Stimulated activated CD8-positive, alpha-beta memory T cell treated with anti-CD3 and anti-CD28 coated beads, Interleukin-12 subunit alpha, Interleukin-12 subunit beta, amount 100 ng/mL, for 4 hours (primary cell): ENCODE measurements around the gene ZFYVE9.
"Not testable (repeated sequence)": the region's sequence is repeated elsewhere in the genome, so short reads cannot be mapped to it uniquely, and the experiment has no call there.

Experiments
- DNase-seq: peaks from one replicate; pipeline ENCODE4 v3.0.0-alpha.2; 2020; ENCODE audit warnings: low read depth

Gene ZFYVE9, protein sequence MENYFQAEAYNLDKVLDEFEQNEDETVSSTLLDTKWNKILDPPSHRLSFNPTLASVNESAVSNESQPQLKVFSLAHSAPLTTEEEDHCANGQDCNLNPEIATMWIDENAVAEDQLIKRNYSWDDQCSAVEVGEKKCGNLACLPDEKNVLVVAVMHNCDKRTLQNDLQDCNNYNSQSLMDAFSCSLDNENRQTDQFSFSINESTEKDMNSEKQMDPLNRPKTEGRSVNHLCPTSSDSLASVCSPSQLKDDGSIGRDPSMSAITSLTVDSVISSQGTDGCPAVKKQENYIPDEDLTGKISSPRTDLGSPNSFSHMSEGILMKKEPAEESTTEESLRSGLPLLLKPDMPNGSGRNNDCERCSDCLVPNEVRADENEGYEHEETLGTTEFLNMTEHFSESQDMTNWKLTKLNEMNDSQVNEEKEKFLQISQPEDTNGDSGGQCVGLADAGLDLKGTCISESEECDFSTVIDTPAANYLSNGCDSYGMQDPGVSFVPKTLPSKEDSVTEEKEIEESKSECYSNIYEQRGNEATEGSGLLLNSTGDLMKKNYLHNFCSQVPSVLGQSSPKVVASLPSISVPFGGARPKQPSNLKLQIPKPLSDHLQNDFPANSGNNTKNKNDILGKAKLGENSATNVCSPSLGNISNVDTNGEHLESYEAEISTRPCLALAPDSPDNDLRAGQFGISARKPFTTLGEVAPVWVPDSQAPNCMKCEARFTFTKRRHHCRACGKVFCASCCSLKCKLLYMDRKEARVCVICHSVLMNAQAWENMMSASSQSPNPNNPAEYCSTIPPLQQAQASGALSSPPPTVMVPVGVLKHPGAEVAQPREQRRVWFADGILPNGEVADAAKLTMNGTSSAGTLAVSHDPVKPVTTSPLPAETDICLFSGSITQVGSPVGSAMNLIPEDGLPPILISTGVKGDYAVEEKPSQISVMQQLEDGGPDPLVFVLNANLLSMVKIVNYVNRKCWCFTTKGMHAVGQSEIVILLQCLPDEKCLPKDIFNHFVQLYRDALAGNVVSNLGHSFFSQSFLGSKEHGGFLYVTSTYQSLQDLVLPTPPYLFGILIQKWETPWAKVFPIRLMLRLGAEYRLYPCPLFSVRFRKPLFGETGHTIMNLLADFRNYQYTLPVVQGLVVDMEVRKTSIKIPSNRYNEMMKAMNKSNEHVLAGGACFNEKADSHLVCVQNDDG (N-terminal part only)

DNA sequence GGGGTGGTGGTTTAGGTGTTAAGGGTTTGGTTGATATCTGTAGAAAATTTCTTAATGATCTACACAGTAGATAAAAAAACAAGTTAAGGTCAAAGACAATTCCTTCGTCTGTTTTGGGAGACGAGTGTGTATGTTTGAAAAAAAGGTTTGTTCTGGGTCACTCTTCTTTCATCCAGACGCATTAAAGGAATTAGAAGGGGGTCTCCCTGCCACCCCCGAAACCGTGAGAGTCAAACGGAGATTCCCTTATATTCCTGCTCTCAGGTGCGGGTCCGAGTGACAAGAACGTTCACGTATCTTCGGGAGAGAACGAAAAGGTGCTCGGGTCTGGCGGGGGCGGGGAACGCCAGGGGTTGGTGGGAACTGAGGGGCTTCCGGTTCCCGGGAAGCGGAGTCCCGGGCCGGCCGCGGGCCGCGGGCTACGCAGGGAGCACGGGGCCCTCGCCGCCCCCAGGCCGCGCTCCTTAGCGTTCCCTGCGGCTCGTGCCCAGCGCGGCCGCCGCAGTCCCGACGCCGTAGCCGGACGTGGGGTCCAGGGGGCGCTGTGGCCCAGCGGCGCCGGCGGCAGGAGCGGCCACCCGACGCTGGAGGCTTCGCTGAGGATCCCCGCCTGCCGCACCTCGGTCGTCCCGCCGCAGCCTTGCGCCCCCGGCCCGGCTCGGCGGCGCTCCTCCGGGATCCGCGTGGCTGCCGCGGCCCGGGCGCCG, at the start of gene ZFYVE9:
ZFYVE9 (plus strand) TSS at position 577 of the 707 bp plus-strand sequence. CDS start 91,118 bp downstream, outside the sequence.
- DNase-seq = peak; percentile 64

DNA sequence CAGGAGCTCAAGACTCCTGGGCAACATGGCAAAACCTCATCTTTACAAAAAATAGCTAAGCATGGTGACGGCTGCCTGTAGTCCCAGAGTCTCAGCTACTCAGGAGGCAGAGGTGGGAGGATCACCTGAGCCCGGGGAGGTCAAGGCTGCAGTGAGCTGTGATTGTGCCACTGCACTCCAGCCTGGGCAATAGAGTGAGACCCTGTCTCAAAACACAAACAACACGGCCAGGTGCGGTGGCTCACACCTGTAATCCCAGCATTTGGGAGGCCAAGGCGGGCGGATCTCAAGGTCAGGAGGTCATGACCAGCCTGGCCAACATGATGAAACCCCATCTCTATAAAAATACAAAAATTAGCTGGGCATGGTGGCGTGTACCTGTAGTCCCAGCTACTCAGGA, 47.6 kb upstream of the ZFYVE9 start:
- not testable (repeated sequence) for DNase-seq

DNA sequence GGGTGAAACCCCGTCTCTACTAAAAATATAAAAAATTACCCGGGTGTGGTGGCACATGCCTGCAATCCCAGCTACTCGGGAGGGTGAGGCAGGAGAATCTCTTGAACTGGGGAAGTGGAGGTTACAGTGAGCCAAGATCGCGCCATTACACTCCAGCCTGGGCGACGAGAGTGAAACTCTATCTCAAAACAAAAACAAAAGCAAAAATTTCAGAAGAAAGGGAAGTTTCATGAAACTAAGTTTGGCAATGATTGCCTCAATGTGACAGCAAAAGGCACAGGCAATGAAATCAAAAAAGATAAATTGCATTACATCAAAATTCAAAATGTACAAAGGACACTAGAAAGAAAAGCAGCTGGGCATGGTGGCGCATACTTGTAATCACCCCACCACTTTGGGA, 45.7 kb upstream of the ZFYVE9 start:
- DNase-seq = no peak

DNA sequence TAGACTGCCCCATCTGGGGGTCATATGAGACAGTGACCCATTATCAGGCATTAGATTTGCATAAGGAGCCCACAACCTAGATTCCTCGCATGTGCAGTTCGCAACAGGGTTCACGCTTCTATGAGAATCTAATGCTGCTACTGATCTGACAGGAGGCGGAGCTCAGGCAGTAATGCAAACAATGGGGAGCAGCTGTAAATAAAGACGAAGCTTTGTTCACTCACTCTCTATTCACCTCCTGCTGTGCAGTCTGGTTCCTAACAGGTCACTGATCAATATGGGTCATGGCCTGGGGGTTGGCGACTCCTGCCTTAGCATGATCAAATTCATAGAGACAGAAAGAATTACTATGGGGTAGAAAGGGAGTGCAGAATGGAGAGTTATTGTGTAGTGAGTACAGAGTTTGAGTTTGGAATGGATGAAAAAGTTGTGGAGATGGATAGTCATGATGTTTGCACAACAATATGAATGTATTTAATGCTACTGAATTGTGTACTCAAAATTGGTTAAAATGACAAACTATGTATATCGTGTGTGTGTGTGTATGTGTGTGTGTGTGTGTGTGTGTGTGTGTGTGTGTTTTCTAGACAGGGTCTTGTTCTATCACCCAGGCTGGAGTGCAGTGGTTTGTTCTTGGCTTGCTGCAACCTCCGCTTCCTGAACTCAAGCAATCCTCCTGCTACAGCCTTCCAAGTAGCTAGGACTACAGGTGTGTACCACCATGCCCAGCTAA, 43.6 kb upstream of the ZFYVE9 start:
- DNase-seq = no peak

DNA sequence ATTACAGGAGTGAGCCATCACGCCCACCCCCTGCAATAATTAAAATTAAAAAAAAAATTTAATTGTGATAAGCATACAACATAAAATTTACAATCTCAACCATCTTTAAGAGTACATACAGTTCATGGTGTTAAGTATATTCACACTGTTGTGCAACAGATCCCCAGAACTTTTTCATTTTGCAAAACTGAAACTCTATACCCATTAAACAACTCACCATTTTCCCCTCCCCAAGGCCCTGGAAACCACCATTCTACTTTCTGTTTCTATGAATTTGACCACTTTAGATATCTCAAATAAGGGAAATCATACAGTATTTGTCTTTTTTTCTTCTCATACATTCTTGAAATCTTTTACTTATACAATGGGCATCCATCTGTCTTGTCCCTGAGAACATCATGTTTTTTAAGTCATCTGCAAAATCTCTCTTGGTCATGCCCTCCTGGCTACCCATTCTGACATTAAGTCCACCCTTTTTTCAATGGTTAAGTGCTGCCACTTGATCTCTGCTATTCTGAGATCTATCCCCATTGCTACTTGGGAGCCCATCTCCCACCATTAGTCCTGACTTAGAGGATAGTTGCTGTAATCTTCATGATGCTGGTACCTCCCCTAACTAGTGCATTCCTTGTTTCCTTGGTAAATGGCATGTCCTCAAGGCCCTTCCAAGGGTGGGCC, 39.4 kb upstream of the ZFYVE9 start:
- DNase-seq = no peak

DNA sequence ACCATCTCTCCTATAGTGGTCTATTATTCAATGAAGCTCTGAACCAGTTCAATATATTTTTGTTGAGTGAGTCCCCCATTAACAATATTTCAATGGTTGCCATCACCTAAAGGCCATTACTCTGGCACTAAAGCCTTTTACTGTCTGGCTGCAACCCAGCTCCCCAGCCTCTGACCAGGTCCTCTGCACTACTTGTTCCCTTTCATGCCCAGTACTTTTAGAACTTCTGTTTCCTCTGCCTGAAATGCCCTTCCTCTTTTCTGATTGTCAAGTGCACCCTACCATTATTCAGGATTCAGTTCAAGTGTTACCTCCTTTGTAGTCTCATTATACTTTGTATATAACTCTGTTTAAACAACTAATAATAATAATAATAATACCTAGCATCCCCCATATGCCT, 30.4 kb upstream of the ZFYVE9 start:
- no peak for DNase-seq

DNA sequence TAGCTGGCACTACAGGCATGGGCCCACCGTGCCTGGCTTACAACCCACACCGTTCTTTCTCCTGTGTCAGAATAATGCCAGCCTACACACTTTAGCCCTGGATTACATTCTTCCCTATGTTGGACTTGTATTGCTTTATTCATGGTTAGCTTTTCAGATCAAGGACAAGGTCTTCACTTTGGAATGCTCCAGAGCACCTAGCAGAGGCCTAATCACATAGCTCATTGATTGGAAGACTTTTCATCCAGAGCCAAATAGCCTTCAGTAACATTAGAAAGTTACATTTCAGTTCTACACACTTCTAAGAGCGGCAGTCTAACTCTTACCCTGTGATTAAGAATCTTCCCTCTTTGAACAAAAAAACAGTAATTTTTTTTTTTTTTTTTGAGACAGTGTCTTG, 29.4 kb upstream of the ZFYVE9 start:
- no peak for DNase-seq

DNA sequence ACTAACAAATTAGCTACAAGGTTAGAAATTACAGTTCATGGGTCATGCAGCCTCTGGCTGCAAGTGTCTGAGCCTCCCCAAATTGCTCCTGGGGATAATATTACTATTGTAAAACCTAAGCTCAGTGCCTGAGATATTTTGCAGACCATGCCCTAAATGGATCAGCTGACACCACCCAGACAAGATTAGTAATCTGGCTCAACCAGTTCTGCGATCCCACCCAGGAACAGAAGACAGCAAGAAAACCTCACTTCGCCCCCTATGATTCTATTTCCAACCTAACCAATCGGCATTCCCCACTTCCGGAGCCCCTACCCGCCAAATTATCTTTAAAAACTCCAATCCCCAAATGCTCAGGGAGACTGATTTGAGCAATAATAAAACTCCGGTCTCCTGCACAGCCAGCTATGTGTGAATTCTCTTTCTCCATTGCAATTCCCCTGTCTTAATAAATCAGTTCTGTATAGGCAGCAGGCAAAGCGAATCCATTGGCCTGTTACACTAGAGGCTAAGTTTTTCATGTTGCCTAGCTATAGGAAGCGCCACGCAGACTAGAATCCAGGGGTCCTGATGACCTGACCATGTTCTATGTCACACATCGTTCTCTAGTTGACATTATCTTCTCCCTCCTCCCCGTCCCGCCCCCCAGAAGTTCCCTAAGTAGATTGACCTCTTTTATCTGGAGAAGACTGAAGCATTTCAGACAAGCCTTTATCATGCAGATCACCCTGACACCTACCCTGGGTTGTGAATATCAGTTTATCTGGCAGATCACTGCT, 22.4 kb upstream of the ZFYVE9 start:
- no peak for DNase-seq

DNA sequence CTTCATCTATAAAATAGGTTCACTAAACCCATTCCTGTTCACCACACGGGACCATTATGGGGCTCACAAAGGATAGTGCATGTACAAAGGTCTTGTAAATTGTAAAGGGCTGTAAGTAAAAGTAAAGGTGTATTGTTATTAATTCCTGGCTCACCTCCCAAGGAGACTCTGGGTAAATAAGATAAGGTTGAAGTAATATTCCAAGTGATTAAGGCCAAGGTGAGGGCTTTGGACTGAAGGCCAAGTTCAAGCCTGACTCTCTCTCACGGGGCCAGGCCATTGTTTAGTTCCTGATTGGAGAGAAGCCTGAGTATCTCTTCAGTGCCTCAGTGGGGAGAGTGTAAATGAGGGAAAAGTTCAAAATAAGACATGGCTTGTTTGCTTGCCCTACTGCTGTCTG, 19.5 kb upstream of the ZFYVE9 start:
- DNase-seq = no peak

DNA sequence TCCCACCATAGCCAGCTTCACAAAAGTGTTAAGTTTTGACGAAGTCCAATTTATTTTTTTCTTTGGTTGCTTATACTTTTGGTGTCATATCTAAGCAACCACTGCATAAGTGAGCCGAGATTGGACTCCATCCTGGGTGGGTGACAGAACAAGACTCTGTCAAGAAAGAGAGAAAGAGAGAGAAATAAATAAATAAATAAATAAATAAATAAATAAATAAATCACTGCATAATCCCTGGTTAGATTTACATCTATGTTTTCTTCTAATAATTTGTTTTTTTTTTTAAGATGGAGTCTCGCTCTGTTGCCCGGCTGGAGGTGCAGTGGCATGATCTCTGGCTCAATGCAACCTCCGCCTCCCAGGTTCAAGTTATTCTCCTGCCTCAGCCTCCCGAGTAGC, 18.3 kb upstream of the ZFYVE9 start:
- DNase-seq = no peak

DNA sequence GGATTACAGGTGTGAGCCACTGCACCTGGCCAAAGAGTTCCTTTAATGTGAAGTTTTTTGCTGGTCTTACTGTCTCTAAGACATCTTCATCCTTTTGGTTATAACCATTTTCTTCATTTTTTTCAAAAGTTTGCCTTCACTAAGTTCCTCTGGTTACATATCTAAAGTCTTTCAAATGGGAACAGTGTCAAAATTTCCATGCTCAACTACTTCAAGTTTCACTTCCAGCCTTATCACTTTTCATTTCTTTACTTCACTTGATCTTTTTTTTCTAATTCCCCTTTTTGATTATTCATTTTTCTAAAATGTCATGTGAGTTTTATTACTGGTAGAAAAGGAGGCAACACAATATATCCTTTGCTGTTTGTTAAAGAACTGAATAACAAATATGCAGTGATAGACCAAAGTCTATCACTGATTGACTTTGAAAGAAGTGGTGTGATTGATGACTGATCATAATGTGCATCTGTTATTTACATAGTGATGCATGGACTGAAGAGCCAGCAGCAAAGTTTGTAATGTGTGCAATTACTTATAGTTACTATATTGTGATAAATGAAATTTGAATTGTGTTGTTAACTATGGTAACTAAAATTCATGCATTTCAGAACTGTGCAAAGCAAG, 16.0 kb upstream of the ZFYVE9 start:
- no peak for DNase-seq

DNA sequence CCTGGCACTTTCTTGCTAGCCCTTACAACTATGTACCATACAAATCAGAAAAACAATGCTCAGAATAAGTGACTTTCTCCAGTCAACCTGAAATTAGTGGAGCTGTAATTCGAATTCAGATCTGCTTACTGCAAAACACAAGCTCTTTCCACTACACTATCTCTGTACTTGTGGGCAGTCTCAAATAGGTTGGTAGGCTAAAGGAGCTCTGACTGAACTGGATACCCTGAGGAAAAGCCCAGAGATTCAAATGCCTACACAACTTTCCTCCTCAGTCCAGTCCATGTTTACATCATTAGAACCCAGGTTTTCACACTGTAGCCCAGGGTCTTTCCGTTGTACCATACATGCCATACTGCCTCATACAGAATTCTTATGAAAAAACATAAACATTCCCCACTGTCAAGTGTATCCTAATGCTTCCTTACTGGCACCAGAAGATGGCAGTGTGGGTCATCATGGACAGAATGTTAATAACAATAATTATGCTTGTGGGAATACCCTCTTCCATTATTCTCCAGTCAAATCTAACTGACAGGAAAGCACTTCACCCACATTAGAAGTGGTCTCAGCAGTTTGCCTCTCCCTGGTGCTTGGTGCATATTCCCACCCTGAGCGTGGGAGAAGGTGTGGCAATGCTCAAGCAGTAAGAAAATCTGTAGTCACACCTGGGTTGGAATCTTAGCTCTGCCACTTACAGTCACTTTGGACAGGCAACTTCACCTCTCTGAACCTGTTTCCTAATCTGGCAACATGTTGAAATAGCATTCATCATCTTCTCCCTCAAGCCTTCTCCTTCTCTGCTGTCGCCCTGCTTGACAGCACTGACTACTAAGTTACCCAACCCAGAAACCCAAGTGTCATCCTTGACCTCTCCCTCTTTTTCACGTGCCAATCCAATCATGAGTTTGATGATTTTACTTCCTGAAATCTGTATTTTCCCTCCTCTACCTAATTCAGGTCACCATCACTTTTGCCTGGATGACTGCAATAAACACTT, 14.4 kb upstream of the ZFYVE9 start:
- no peak for DNase-seq

DNA sequence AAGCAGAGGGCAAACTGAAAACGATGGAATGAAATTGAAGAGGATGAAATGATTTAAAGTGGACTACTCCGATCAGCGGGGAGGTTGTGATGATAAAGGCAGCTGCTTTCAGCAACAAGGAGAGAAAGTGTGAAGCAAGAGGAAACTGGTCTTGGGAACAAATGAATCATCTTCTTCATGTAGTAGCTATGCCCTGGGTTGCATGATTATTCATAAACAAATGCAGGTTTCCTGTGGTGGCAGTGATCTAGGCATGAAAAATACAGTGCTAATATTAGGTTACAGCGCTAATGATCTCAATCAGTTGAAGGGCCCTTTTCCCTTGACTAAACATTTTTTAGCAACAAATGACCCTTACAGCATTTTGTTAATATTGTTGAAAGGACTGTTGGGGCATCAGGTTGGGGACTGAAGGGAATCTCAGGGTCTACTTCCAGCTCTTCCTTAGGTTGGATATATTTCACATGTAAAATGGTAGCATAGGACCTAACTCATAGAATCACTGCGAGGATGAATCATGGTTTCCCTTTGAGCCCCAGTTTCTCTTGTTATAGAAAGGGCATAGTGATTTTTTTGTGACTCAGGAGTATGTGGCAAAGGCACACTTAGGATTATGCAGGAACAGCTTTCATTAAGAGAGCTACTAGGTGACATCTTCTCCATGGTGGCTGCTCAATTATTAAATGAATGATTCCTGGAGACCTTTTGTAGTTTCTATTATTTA, 1.9 kb upstream of the ZFYVE9 start:
- no peak for DNase-seq

DNA sequence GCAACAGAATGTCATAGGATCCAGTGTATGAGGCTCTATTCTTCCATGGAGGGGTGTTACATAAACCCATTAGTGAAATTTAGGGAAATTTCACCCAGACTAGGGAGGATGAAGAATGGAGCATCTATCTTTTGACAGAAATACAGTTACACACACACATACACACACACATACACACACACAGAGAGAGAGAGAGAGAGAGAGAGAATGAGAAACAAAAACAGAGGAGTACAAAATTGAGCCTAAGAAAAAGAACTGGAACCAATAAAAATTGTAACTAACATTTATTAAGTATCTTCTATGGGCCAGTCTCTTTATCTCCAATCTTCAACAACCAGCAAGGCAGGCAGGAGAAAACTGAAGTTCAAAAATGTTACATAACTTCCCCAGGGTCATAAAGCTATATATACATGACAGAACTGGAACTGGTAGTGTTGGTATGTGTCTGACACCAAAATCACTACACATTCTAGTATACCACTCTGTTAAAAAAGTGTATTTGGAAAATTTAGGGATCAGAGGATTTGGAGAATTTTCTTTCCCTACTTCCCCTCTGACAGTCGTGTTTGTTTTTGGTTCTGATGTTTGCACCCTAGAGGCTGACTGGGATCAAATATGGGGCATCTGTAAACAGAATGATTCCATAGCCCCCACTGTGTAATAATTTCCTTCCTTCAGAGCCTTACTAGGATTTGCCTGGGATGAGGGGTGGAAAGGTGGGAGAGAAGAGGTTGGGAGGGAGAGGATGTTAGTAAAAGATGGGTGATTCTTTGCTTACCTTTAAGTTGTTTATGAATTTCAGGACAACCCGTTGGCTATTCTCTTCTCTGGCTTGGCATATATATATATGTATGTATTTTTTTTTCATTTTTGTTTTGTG, 1.0 kb upstream of the ZFYVE9 start:
- DNase-seq = no peak

DNA sequence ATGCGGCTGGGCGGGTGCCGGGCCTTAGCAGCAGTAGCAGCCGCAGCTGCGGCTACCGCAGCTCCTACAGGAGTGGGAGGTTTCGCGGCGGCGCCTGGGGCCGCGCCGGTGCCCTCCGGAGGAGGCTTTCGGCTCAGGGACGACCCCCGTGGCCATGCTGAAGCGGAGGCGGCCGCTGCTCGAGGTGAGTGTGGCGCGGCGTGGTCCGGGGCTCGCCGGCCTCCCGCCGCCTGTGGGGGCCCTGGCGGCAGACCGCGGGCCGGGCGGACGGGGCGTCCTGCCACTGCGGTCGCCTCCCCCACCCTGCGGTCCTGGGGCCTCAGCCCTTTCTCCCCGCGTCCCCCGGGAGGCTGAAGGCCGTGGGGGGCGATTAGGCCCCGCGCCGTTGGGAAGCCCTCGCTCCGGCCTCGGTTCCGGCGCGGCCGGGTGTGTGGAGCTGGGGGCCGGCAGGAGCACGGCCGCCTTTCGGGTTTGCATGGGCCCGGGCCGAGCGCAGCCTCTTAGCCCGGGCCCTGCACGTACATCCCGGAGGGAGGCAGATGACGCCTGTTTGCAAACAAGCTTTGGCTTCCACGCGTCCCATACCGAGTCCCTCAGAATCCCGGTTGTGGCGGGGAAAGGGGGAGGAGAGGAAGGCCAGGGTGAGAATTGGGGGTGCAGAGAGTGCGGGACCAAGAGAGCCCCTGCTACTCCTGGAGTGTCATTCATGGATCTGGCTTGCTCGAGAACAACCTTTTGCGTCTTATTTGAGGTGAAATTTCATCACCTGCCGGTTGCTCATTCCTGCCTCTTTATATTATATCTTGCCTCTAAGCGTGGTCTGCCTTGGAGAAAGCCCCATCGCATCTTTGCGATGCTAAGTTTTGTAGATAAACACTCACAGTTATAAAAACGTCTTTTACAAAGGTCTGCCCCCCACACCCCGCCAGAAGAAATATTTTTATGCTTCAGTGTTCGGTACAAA, 613 bp downstream of the ZFYVE9 start:
- peak; percentile 3 for DNase-seq
